Immature natural killer cell (primary cell): Measurements from ENCODE around the gene SCUBE3. TPM values are rescaled to one million over a fixed set of nuclear protein-coding genes. Genes with fewer than 3 reads are reported as not detected.

Experiments used
- DNase-seq, 3 donors: peaks; one replicate each; pipeline ENCODE4 v3.0.0; 2022; ENCODE audit warnings: mixed read lengths in 1 of 3
- H3K27ac Mint-ChIP-seq, 6 donors: one replicate each; pipeline ENCODE4 v1.8.0; 2020; ENCODE audit warnings: mixed read lengths in 6 of 6, mild to moderate bottlenecking in 5 of 6, inconsistent platforms in 4 of 6, moderate library complexity in 3 of 6
- H3K27me3 Mint-ChIP-seq, 3 donors: one replicate each; pipeline ENCODE4 v1.8.0; 2020 to 2021; ENCODE audit warnings: low read depth in 3 of 3, mild to moderate bottlenecking in 3 of 3, mixed read lengths in 3 of 3, moderate library complexity in 3 of 3, inconsistent platforms in 1 of 3
- H3K36me3 Mint-ChIP-seq, 3 donors: one replicate each; pipeline ENCODE4 v1.8.0; 2020; ENCODE audit warnings: mixed read lengths in 3 of 3, inconsistent platforms in 2 of 3, mild to moderate bottlenecking in 2 of 3
- H3K4me1 Mint-ChIP-seq, 2 donors: one replicate each; pipeline ENCODE4 v1.8.0; 2020; ENCODE audit warnings: inconsistent platforms in 2 of 2, mild to moderate bottlenecking in 2 of 2, mixed read lengths in 2 of 2, moderate library complexity in 1 of 2
- H3K4me3 Mint-ChIP-seq, 5 donors: one replicate each; pipeline ENCODE4 v1.8.0; 2020; ENCODE audit warnings: mild to moderate bottlenecking in 5 of 5, mixed read lengths in 5 of 5, inconsistent platforms in 3 of 5, moderate library complexity in 3 of 5
- H3K9me3 Mint-ChIP-seq, 6 donors: one replicate each; pipeline ENCODE4 v1.8.0; 2020; ENCODE audit warnings: mild to moderate bottlenecking in 6 of 6, mixed read lengths in 6 of 6, inconsistent platforms in 4 of 6, moderate library complexity in 3 of 6
- polyA plus RNA-seq, 3 donors: library from polyadenylated mRNA; unstranded; fragments of 300-500 nt; fragmentation: Illumina TruSeq; gene quantifications; one replicate each; pipeline ENCODE4 v1.2.3, GENCODE V29; 2021

The SCUBE3 gene
- polyA plus RNA-seq, 3 donors from 2014 or later = 0.02 to 0.29 TPM; not detected in 1

- peaks cover 67 to 69% of the 10 kb centered on the region in 2 donors for H3K4me1 Mint-ChIP-seq
- peak overlapping the region; percentile 80 to 93 (median 83) for H3K4me3 Mint-ChIP-seq
- H3K27ac Mint-ChIP-seq = peak overlapping the region; percentile 98 to 100 (median 99)
- H3K36me3 Mint-ChIP-seq = peaks cover 8 to 19% (median 19%) of the 10 kb centered on the region in 3 donors
- DNase-seq = peak; percentile 55 to 59 (median 55)
- H3K27me3 Mint-ChIP-seq = peaks cover 3 to 12% (median 4%) of the 10 kb centered on the region in 3 donors
- H3K9me3 Mint-ChIP-seq = no peaks in the 10 kb centered on the region
Measured at GRCh38 chr6:35300848-35301247, 87.1 kb downstream of the SCUBE3 start.

Other genes with a start within 250 kb of the SCUBE3 start
- gene TCP11, start 72.6 kb upstream of the SCUBE3 start, polyA plus RNA-seq = not detected
- gene ZNF76, start 45.8 kb downstream of the SCUBE3 start, polyA plus RNA-seq = 10 to 100 TPM; 20.7 to 30.5 (median 27.9) TPM
- gene DEF6, start 83.9 kb downstream of the SCUBE3 start, polyA plus RNA-seq = 100 to 1,000 TPM in 1 of 3 donors, 10 to 100 TPM in 2; 90.7 to 226 (median 95.1) TPM
- 1 to 10 TPM in 2 of 3 donors, under 1 TPM in 1; 0.98 to 6.0 (median 2.0) TPM for gene PPARD, start 128.6 kb downstream of the SCUBE3 start, polyA plus RNA-seq
- 1 to 10 TPM; 2.2 to 5.4 (median 3.1) TPM for gene FANCE, start 238.4 kb downstream of the SCUBE3 start, polyA plus RNA-seq